Astrocyte (in vitro differentiated cells and primary cell): ENCODE data around the gene OR2F1. TPM values are rescaled to one million over a fixed set of nuclear protein-coding genes. Genes with fewer than 3 reads are reported as not detected.

Experiments
- DNase-seq: peaks from one replicate; pipeline ENCODE4 v3.0.0-alpha.2; 2010; ENCODE audit warnings: low read depth
- FAIRE-seq: peaks from 2 replicates; lab custom pipeline; 2011; peaks lifted over from hg19 to GRCh38; lab: Jason Lieb, UNC
- H2AFZ ChIP-seq: 2 replicates; pipeline ENCODE4 v1.6.0; 2012; ENCODE audit warnings: low read depth, low read length, inconsistent platforms
- H3K27ac ChIP-seq: 2 replicates; pipeline ENCODE4 v1.5.1; 2011; ENCODE audit warnings: low read depth, low read length, inconsistent platforms
- H3K27me3 ChIP-seq: 2 replicates; pipeline ENCODE4 v1.6.0; 2011; ENCODE audit warnings: low read length, inconsistent platforms; ENCODE audit not compliant: insufficient read depth
- H3K36me3 ChIP-seq: 2 replicates; pipeline ENCODE4 v1.5.1; 2011; ENCODE audit warnings: low read length, inconsistent platforms; ENCODE audit not compliant: insufficient read depth
- H3K4me1 ChIP-seq: 2 replicates; pipeline ENCODE4 v1.5.1; 2011; ENCODE audit warnings: low read length, inconsistent platforms; ENCODE audit not compliant: insufficient read depth
- H3K4me2 ChIP-seq: 2 replicates; pipeline ENCODE4 v1.6.0; 2012; ENCODE audit warnings: low read length, inconsistent platforms
- H3K4me3 ChIP-seq: 2 replicates; pipeline ENCODE4 v1.5.1; 2011; ENCODE audit warnings: low read depth, mild to moderate bottlenecking, low read length, inconsistent platforms; ENCODE audit not compliant: insufficient read depth
- H3K79me2 ChIP-seq: 2 replicates; pipeline ENCODE4 v1.6.0; 2012; ENCODE audit warnings: mild to moderate bottlenecking, low read length, inconsistent platforms; ENCODE audit not compliant: insufficient read depth
- H3K9ac ChIP-seq: 2 replicates; pipeline ENCODE4 v1.6.0; 2012; ENCODE audit warnings: mild to moderate bottlenecking, low read length, inconsistent platforms
- H3K9me3 ChIP-seq: 2 replicates; pipeline ENCODE4 v1.5.1; 2012; ENCODE audit warnings: low read depth, mild to moderate bottlenecking, low read length, inconsistent platforms; ENCODE audit not compliant: insufficient read depth
- H4K20me1 ChIP-seq: 2 replicates; pipeline ENCODE4 v1.6.0; 2012; ENCODE audit warnings: low read length, inconsistent platforms; ENCODE audit not compliant: insufficient read depth
- H3K27ac Mint-ChIP-seq: one replicate; pipeline ENCODE4 v1.8.0; 2021; ENCODE audit warnings: mild to moderate bottlenecking, mixed read lengths; ENCODE audit not compliant: unreplicated experiment
- H3K27me3 Mint-ChIP-seq: one replicate; pipeline ENCODE4 v1.8.0; 2021; ENCODE audit warnings: low read depth, mixed read lengths; ENCODE audit not compliant: unreplicated experiment
- H3K36me3 Mint-ChIP-seq: one replicate; pipeline ENCODE4 v1.8.0; 2021; ENCODE audit warnings: low read depth, mixed read lengths; ENCODE audit not compliant: unreplicated experiment
- H3K4me1 Mint-ChIP-seq: one replicate; pipeline ENCODE4 v1.8.0; 2021; ENCODE audit warnings: low read depth, mixed read lengths; ENCODE audit not compliant: unreplicated experiment
- H3K4me3 Mint-ChIP-seq: one replicate; pipeline ENCODE4 v1.8.0; 2021; ENCODE audit warnings: mild to moderate bottlenecking, moderate library complexity, mixed read lengths; ENCODE audit not compliant: unreplicated experiment
- H3K9me3 Mint-ChIP-seq: one replicate; pipeline ENCODE4 v1.8.0; 2021; ENCODE audit warnings: mild to moderate bottlenecking, mixed read lengths; ENCODE audit not compliant: unreplicated experiment
- CTCF ChIP-seq: IDR thresholded peaks from 2 replicates; pipeline ENCODE4 v1.5.1; 2011; ENCODE audit warnings: low read depth, mild to moderate bottlenecking, inconsistent platforms, low read length, moderate library complexity; ENCODE audit not compliant: insufficient read depth
- EZH2 ChIP-seq: IDR thresholded peaks from 2 replicates; pipeline ENCODE4 v1.6.1; 2012; ENCODE audit warnings: mild to moderate bottlenecking, low read length, inconsistent platforms; ENCODE audit not compliant: insufficient read depth
- total RNA-seq: library from RNA; stranded (reverse); gene quantifications from 2 replicates; pipeline ENCODE4 v1.2.1, GENCODE V29; 2021

The OR2F1 gene
- total RNA-seq, 1 donor from 2014 or later: not detected

GRCh38 chr7:143910473-143911248, 44.0 kb upstream of the OR2F1 start:
- Histone ChIP-seq H3K27me3 (no peaks in the 10 kb centered on the region), H3K4me3 (no peak overlapping the region), H3K4me2 (no peak overlapping the region), H3K9ac (no peak overlapping the region), H3K79me2 (no peaks in the 10 kb centered on the region), H3K4me1 (no peaks in the 10 kb centered on the region), H3K36me3 (no peaks in the 10 kb centered on the region), H2AFZ (no peak overlapping the region), H3K27ac (no peak overlapping the region), H3K9me3 (no peaks in the 10 kb centered on the region), H4K20me1 (no peaks in the 10 kb centered on the region)
- H3K4me3 Mint-ChIP-seq: no peak overlapping the region
- H3K9me3 Mint-ChIP-seq: no peaks in the 10 kb centered on the region
- H3K27ac Mint-ChIP-seq: no peak overlapping the region
- FAIRE-seq (no peak), DNase-seq (no peak)
- TF ChIP-seq CTCF (no peak), EZH2 (no peak)
- H3K36me3 Mint-ChIP-seq: peaks cover 1% of the 10 kb centered on the region
- H3K4me1 Mint-ChIP-seq: peaks cover 10% of the 10 kb centered on the region
- peaks cover 3% of the 10 kb centered on the region for H3K27me3 Mint-ChIP-seq

- Mint-ChIP-seq H3K27me3 (no peaks in the 10 kb centered on the region), H3K4me1 (peaks cover 10% of the 10 kb centered on the region), H3K4me3 (no peak overlapping the region), H3K9me3 (no peaks in the 10 kb centered on the region), H3K36me3 (no peaks in the 10 kb centered on the region), H3K27ac (no peak overlapping the region)
- H3K9me3 ChIP-seq: no peaks in the 10 kb centered on the region
- DNase-seq (no peak), FAIRE-seq (no peak)
- no peak overlapping the region for H3K9ac ChIP-seq
- H4K20me1 ChIP-seq: no peaks in the 10 kb centered on the region
- no peak overlapping the region for H3K4me2 ChIP-seq
- H3K79me2 ChIP-seq: no peaks in the 10 kb centered on the region
- no peaks in the 10 kb centered on the region for H3K36me3 ChIP-seq
- H3K4me1 ChIP-seq: no peaks in the 10 kb centered on the region
- no peak for TF ChIP-seq EZH2
- TF ChIP-seq CTCF: no peak
- no peak overlapping the region for H3K27ac ChIP-seq
- H3K4me3 ChIP-seq: no peak overlapping the region
- no peak overlapping the region for H2AFZ ChIP-seq
- H3K27me3 ChIP-seq: no peaks in the 10 kb centered on the region
These were observed 40.6 kb upstream of the OR2F1 start for GRCh38 chr7:143913945-143914615.
